A549 (cell line): ENCODE results near the gene ITFG1. TPM values are rescaled to one million over a fixed set of nuclear protein-coding genes. Genes with fewer than 3 reads are reported as not detected.

Experiments used
- ATAC-seq, 2 experiments: fragments of 200-7000 bp in 1 of 2; fragments of >200 bp in 1 of 2; cut with Nextera tagmentation in 1 of 2; cut with Tn5 transposase in 1 of 2; 3 replicates each; pipeline versions ENCODE4 v1.8.0 to v1.9.1; 2018 to 2020; ENCODE audit warnings: mild to moderate bottlenecking in 1 of 2, moderate library complexity in 1 of 2
- CTCF ChIA-PET: fragments of 300-600 bp; sonication (Branson Sonifier 250); formaldehyde crosslinking; extraction: SDS; loops from one replicate; lab custom pipeline; 2021; ENCODE audit warnings: antibody characterized with exemption, inconsistent platforms; lab: Yijun Ruan, JAX
- POLR2A ChIA-PET: fragments of 350-600 bp; formaldehyde crosslinking; extraction: SDS; loops from one replicate; lab custom pipeline; 2021; ENCODE audit warnings: antibody characterized with exemption, inconsistent platforms; lab: Yijun Ruan, JAX
- DNase-seq, 2 experiments: peaks; one replicate each; pipeline versions ENCODE4 v3.0.0 to v3.0.0-alpha.2; 2011 to 2016; ENCODE audit warnings: low read depth in 1 of 2, low spot score in 1 of 2
- FAIRE-seq: peaks from 2 replicates; lab custom pipeline; 2011; peaks lifted over from hg19 to GRCh38; lab: Jason Lieb, UNC
- H3K27ac ChIP-seq, 2 experiments: fragments of >200 bp; sonication (Bioruptor Twin); formaldehyde crosslinking; 3 replicates each; pipeline ENCODE4 v1.5.1; 2016 to 2017
- H3K4me1 ChIP-seq: fragments of >200 bp; sonication (Bioruptor Twin); formaldehyde crosslinking; 3 replicates; pipeline ENCODE4 v1.6.1; 2016
- H3K4me2 ChIP-seq: fragments of >200 bp; sonication (Bioruptor Twin); formaldehyde crosslinking; 3 replicates; pipeline ENCODE4 v1.6.1; 2016
- H3K4me3 ChIP-seq: fragments of >200 bp; sonication (Bioruptor Twin); formaldehyde crosslinking; 3 replicates; pipeline ENCODE4 v1.5.1; 2016
- H3K9me3 ChIP-seq: fragments of >200 bp; sonication (Bioruptor Twin); formaldehyde crosslinking; 3 replicates; pipeline ENCODE4 v1.6.1; 2016
- BCL3 ChIP-seq: fragments of >200 bp; sonication (Bioruptor Twin); formaldehyde crosslinking; IDR thresholded peaks from 3 replicates; pipeline ENCODE4 v1.6.1; 2016
- BHLHE40 ChIP-seq: IDR thresholded peaks from 2 replicates; pipeline ENCODE4 v1.6.1; 2012; ENCODE audit warnings: low read depth, low read length, inconsistent platforms
- CBX2 ChIP-seq: fragments of 200-600 bp; sonication (generic); IDR thresholded peaks from 2 replicates; pipeline ENCODE4 v1.6.1; 2016; ENCODE audit warnings: low read depth, mild to moderate bottlenecking, borderline replicate concordance
- CHD4 ChIP-seq: fragments of 200-600 bp; sonication (generic); IDR thresholded peaks from 2 replicates; pipeline ENCODE4 v1.6.1; 2016; ENCODE audit warnings: antibody characterized with exemption, mild to moderate bottlenecking, borderline replicate concordance
- FOSB ChIP-seq: fragments of 250-450 bp; sonication (Bioruptor Pico); IDR thresholded peaks from 2 replicates; pipeline ENCODE4 v1.5.0; 2020; ENCODE audit warnings: mild to moderate bottlenecking, moderate library complexity
- FOSL2 ChIP-seq, 2 experiments: fragments of 450-650 bp in 1 of 2; fragments of >200 bp in 1 of 2; sonication (Bioruptor Twin) in 1 of 2; formaldehyde crosslinking; IDR thresholded peaks; 2 replicates each; pipeline versions ENCODE4 v1.5.0 to v1.6.1; 2016 to 2020; ENCODE audit warnings: mild to moderate bottlenecking in 1 of 2, moderate library complexity in 1 of 2
- GATA3 ChIP-seq: IDR thresholded peaks from 2 replicates; pipeline ENCODE4 v1.6.1; 2012; ENCODE audit warnings: borderline replicate concordance
- HES2 ChIP-seq: fragments of >200 bp; sonication (Bioruptor Twin); formaldehyde crosslinking; IDR thresholded peaks from 2 replicates; pipeline ENCODE4 v1.6.1; 2016
- HEYL ChIP-seq: fragments of 250-450 bp; sonication (Bioruptor Pico); IDR thresholded peaks from 2 replicates; pipeline ENCODE4 v1.8.0; 2021; ENCODE audit warnings: mild to moderate bottlenecking, moderate library complexity
- HOXB13 ChIP-seq: fragments of 250-450 bp; sonication (Bioruptor Pico); IDR thresholded peaks from 2 replicates; pipeline ENCODE4 v1.5.0; 2020; ENCODE audit warnings: low read depth, mild to moderate bottlenecking, moderate library complexity
- KDM1A ChIP-seq: fragments of 200-600 bp; sonication (generic); IDR thresholded peaks from 2 replicates; pipeline ENCODE4 v1.6.1; 2016; ENCODE audit warnings: low read depth, mild to moderate bottlenecking
- MAX ChIP-seq: IDR thresholded peaks from 2 replicates; pipeline ENCODE4 v1.6.1; 2012
- MAZ ChIP-seq: fragments of 150-350 bp; IDR thresholded peaks from 2 replicates; pipeline ENCODE4 v1.6.1; 2014; ENCODE audit warnings: antibody characterized with exemption, low read depth, low read length, borderline replicate concordance
- NFE2L2 ChIP-seq: fragments of 150-350 bp; conservative IDR thresholded peaks from 2 replicates; pipeline ENCODE4 v1.6.1; 2014; ENCODE audit warnings: low read length
- NPAS2 ChIP-seq: fragments of 250-450 bp; sonication (Bioruptor Pico); IDR thresholded peaks from 2 replicates; pipeline ENCODE4 v1.8.0; 2022; ENCODE audit warnings: mild to moderate bottlenecking, moderate library complexity, borderline replicate concordance
- RARB ChIP-seq: fragments of 250-450 bp; sonication (Bioruptor Pico); IDR thresholded peaks from 2 replicates; pipeline ENCODE4 v1.8.0; 2021; ENCODE audit warnings: mild to moderate bottlenecking, moderate library complexity
- ZFP36 ChIP-seq: fragments of 450-650 bp; IDR thresholded peaks from 2 replicates; pipeline ENCODE4 v1.6.1; 2014; ENCODE audit warnings: borderline replicate concordance; ENCODE audit not compliant: partially characterized antibody
- ZNF302 ChIP-seq: fragments of 250-450 bp; sonication (Bioruptor Pico); IDR thresholded peaks from 2 replicates; pipeline ENCODE4 v1.9.0; 2021; ENCODE audit warnings: inconsistent platforms, mild to moderate bottlenecking, moderate library complexity
- ZSCAN20 ChIP-seq: fragments of 250-450 bp; sonication (Bioruptor Pico); IDR thresholded peaks from 2 replicates; pipeline ENCODE4 v1.8.0; 2022; ENCODE audit warnings: mild to moderate bottlenecking, moderate library complexity
- WGBS: methylation state at CpG from one replicate; pipeline ENCODE4 v1.1.6; 2017; ENCODE audit errors: missing lambda C conversion rate; 5-methylcytosine and 5-hydroxymethylcytosine counted together
- polyA plus RNA-seq, 4 experiments: library from polyadenylated mRNA; depleted of rRNA in 3 of 4; stranded (reverse); fragments of >200 nt; fragmentation: RNase III in 1 of 4; extraction: RNeasy Plus Mini Kit Qiagen cat#74134 plus additional on column Dnase treatment in 1 of 4; gene quantifications; 2 replicates in 3 of 4; 3 replicates in 1 of 4; pipeline ENCODE4 v1.2.3, GENCODE V29; 2011 to 2017

ITFG1 gene
- polyA plus RNA-seq, 2 of the 4 experiments (the other 2 are of a cell fraction), result 32.9 to 112 TPM

GRCh38 chr16:47320546-47321310 is 140.1 kb downstream of the ITFG1 start:
- POLR2A ChIA-PET, result no interaction called here
- H3K4me1 ChIP-seq, result no peaks in the 10 kb centered on the region
- H3K4me3 ChIP-seq, result no peak overlapping the region
- no peak overlapping the region for H3K27ac ChIP-seq
- no peak for FAIRE-seq
- CTCF ChIA-PET, result interaction anchor here (1.2 kb wide), 1 partner anchor 36 kb away, joined by 3 read pairs; no protein-coding TSS in a partner anchor
- TF ChIP-seq ZNF302 (CRISPR knock-in tag) (no peak), FOSL2 (IDR thresholded peaks at IDR 0.05) (no peak), FOSL2 (CRISPR knock-in tag; IDR thresholded peaks at IDR 0.05) (no peak), NFE2L2 (no peak), NPAS2 (no peak), HOXB13 (CRISPR knock-in tag) (no peak), FOSB (CRISPR knock-in tag) (no peak), ZFP36 (no peak), HEYL (CRISPR knock-in tag) (no peak), KDM1A (no peak), ZSCAN20 (CRISPR knock-in tag) (no peak)
- TF ChIP-seq, all 56 proteins: peak for 0
- Histone ChIP-seq H3K4me2 (no peak overlapping the region), H3K9me3 (no peaks in the 10 kb centered on the region)
- no peak for DNase-seq
- ATAC-seq, result no peak

GRCh38 chr16:47317465-47318240 is 143.2 kb downstream of the ITFG1 start:
- no peak overlapping the region for H3K4me3 ChIP-seq
- TF ChIP-seq NPAS2 (no peak), CHD4 (no peak), BCL3 (no peak), MAX (no peak)
- H3K9me3 ChIP-seq, result no peaks in the 10 kb centered on the region
- no peak overlapping the region for H3K4me2 ChIP-seq
- no peaks in the 10 kb centered on the region for H3K4me1 ChIP-seq
- WGBS, result 98% methylated on average over 7 of the region's 7 CpGs
- ATAC-seq, result no peak
- FAIRE-seq, result no peak
- DNase-seq, result no peak
- no peak overlapping the region for H3K27ac ChIP-seq
- POLR2A ChIA-PET, result no interaction called here
- CTCF ChIA-PET, result no interaction called here

- TF ChIP-seq FOSB (CRISPR knock-in tag) (no peak), HES2 (no peak), HOXB13 (CRISPR knock-in tag) (no peak), FOSL2 (IDR thresholded peaks at IDR 0.05) (no peak), FOSL2 (CRISPR knock-in tag; IDR thresholded peaks at IDR 0.05) (no peak), GATA3 (no peak), CBX2 (no peak), MAZ (no peak), RARB (CRISPR knock-in tag) (no peak), BHLHE40 (no peak)
- POLR2A ChIA-PET, result no interaction called here
- FAIRE-seq, result no peak
- Histone ChIP-seq H3K4me3 (no peak overlapping the region), H3K27ac (no peak overlapping the region), H3K4me2 (no peak overlapping the region), H3K9me3 (no peaks in the 10 kb centered on the region), H3K4me1 (no peaks in the 10 kb centered on the region)
- WGBS, result 94% methylated on average over 2 of the region's 2 CpGs
- no peak for ATAC-seq
- CTCF ChIA-PET, result no interaction called here
- DNase-seq, result no peak
Measured at GRCh38 chr16:47316442-47317015, 144.3 kb downstream of the ITFG1 start.
